ENCODE data around the gene SH3BP2.

DNA sequence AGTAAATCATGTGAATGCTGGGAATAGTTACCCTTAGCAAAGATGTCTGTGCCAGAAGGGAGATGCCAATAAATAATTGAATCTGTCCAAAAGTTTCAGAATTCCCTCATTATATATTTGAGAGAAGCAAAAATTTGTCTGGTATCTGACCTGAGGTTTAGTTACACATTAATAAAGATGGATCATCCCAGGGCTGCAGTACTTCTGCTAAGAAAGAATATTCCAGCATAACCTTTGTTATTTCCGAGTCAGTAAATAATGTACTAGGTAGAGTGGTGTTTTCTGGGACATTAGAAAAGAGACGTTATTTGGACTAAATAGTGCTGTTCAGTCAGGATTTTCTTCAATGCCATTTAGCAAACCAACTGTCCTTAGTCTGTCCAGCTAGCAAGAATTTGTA lies 77.2 kb downstream of the SH3BP2 start:
- TF ChIP-seq, protein P1, sequence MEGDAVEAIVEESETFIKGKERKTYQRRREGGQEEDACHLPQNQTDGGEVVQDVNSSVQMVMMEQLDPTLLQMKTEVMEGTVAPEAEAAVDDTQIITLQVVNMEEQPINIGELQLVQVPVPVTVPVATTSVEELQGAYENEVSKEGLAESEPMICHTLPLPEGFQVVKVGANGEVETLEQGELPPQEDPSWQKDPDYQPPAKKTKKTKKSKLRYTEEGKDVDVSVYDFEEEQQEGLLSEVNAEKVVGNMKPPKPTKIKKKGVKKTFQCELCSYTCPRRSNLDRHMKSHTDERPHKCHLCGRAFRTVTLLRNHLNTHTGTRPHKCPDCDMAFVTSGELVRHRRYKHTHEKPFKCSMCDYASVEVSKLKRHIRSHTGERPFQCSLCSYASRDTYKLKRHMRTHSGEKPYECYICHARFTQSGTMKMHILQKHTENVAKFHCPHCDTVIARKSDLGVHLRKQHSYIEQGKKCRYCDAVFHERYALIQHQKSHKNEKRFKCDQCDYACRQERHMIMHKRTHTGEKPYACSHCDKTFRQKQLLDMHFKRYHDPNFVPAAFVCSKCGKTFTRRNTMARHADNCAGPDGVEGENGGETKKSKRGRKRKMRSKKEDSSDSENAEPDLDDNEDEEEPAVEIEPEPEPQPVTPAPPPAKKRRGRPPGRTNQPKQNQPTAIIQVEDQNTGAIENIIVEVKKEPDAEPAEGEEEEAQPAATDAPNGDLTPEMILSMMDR (conservative IDR thresholded peaks at IDR 0.05; ENCODE audit: low read length): no peak
- no peak for TF ChIP-seq EZH2phosphoT487 (IDR thresholded peaks at IDR 0.05; ENCODE audit: borderline replicate concordance)
